Stomach (tissue), 9 donors: ENCODE results near the gene ADCY4. TPM values are rescaled to one million over a fixed set of nuclear protein-coding genes. Genes with fewer than 3 reads are reported as not detected.

Experiments
- DNase-seq, 2 donors: peaks; one replicate each; pipeline versions ENCODE4 v3.0.0 to v3.0.0-alpha.2; 2013 to 2019
- H3K27ac ChIP-seq, 5 donors: fragments of 200-600 bp in 4 of 5; sonication (generic) in 4 of 5; one replicate each; pipeline ENCODE4 v1.5.1; 2013 to 2019; ENCODE audit warnings: mild to moderate bottlenecking in 1 of 5, moderate library complexity in 1 of 5
- H3K27me3 ChIP-seq, 3 donors: fragments of 200-600 bp; sonication (generic); one replicate each; pipeline ENCODE4 v1.5.1; 2017 to 2019; ENCODE audit warnings: mixed run types in 1 of 3
- H3K36me3 ChIP-seq, 4 donors: fragments of 200-600 bp; sonication (generic); 1 replicate in 3 of 4; 2 replicates in 1 of 4; pipeline ENCODE4 v1.5.1; 2016 to 2019
- H3K4me1 ChIP-seq, 4 donors: fragments of 200-600 bp; sonication (generic); one replicate each; pipeline ENCODE4 v1.5.1; 2016 to 2019
- H3K4me3 ChIP-seq, 4 donors: fragments of 200-600 bp; sonication (generic) in 3 of 4; one replicate each; pipeline ENCODE4 v1.5.1; 2016 to 2019; ENCODE audit warnings: mild to moderate bottlenecking in 1 of 4
- H3K9me3 ChIP-seq, 4 donors: fragments of 200-600 bp; sonication (generic); one replicate each; pipeline ENCODE4 v1.5.1; 2016 to 2019
- CTCF ChIP-seq, 7 experiments: fragments of 450-650 bp in 4 of 7; fragments of 200-600 bp in 3 of 7; sonication (generic) in 3 of 7; IDR thresholded peaks; one replicate each; pipeline ENCODE4 v1.5.1; 2016 to 2019; ENCODE audit warnings: antibody characterized with exemption in 7 of 7, control low read depth in 2 of 7, mild to moderate bottlenecking in 1 of 7
- EP300 ChIP-seq: sonication (generic); formaldehyde crosslinking; IDR thresholded peaks from one replicate; pipeline ENCODE4 v1.6.1; 2017; ENCODE audit warnings: antibody characterized with exemption
- POLR2A ChIP-seq, 4 donors: fragments of 450-650 bp; IDR thresholded peaks; one replicate each; pipeline ENCODE4 v1.6.1; 2016; ENCODE audit warnings: antibody characterized with exemption in 4 of 4, control low read depth in 2 of 4, mild to moderate bottlenecking in 1 of 4, moderate library complexity in 1 of 4
- POLR2AphosphoS5 ChIP-seq, 3 donors: sonication (generic); formaldehyde crosslinking; IDR thresholded peaks; one replicate each; pipeline ENCODE4 v1.6.1; 2016; ENCODE audit warnings: antibody characterized with exemption in 3 of 3
- WGBS, 5 donors: extraction: QIAGEN DNeasy Blood & Tissue Kit in 3 of 5; methylation state at CpG; one replicate each; pipeline versions ENCODE4 v1.1.5 to v1.1.7; 2013 to 2018; 5-methylcytosine and 5-hydroxymethylcytosine counted together
- intact Hi-C: fragments of 100-400 bp; cut with DNase I; formaldehyde crosslinking; loops from one replicate; pipeline ENCODE4 v1.15.1; 2023; ENCODE audit warnings: low total_unique reads
- polyA plus RNA-seq, 3 donors: library from polyadenylated mRNA; stranded (reverse); fragments of 200-250 nt; gene quantifications; one replicate each; pipeline ENCODE4 v1.2.3, GENCODE V29; 2013
- total RNA-seq, 5 donors: library from RNA; depleted of rRNA; stranded (reverse); fragments of >200 nt; gene quantifications; one replicate each; pipeline versions ENCODE4 v1.1.0 to v1.2.3, GENCODE V29; 2014 to 2016
- donor health status: healthy with polysubstance abuse.
- donor health status: Bipolar disorder and iron deficiency.
- donor health status: healthy.

The ADCY4 gene
- total and polyA plus RNA-seq, 8 donors, result 15.2 to 118 (median 25.8) TPM

- H3K4me3 ChIP-seq, result no peak overlapping the region
- peaks cover 7 to 47% (median 14%) of the 10 kb centered on the region in 4 donors for H3K4me1 ChIP-seq
- H3K36me3 ChIP-seq, result no peaks in the 10 kb centered on the region
- peak overlapping the region in 1 of 5 donors; percentile 42 for H3K27ac ChIP-seq
- no peaks in the 10 kb centered on the region for H3K9me3 ChIP-seq
- WGBS, 5 donors, result 70 to 92% (median 83%) methylated on average over 2 of the region's 2 CpGs
- no peaks in the 10 kb centered on the region for H3K27me3 ChIP-seq
- TF ChIP-seq CTCF (IDR thresholded peaks at IDR 0.05) (no peak), POLR2AphosphoS5 (IDR thresholded peaks at IDR 0.05) (no peak), EP300 (no peak), POLR2A (IDR thresholded peaks at IDR 0.05) (no peak)
- intact Hi-C loops, result no loop called here
- no peak for DNase-seq
Observed at GRCh38 chr14:24327303-24327702, 7.6 kb downstream of the ADCY4 start.

GRCh38 chr14:24325963-24326362 lies 8.9 kb downstream of the ADCY4 start:
- no peak overlapping the region for H3K4me3 ChIP-seq
- no peak overlapping the region for H3K27ac ChIP-seq
- 79 to 89% (median 83%) methylated on average over 8 to 9 of the region's 9 CpGs for WGBS, 5 donors
- H3K4me1 ChIP-seq, result peaks cover 0 to 35% (median 4%) of the 10 kb centered on the region in 4 donors
- H3K27me3 ChIP-seq, result no peaks in the 10 kb centered on the region
- no peaks in the 10 kb centered on the region for H3K9me3 ChIP-seq
- no peak for TF ChIP-seq POLR2AphosphoS5 (IDR thresholded peaks at IDR 0.05)
- TF ChIP-seq EP300, result no peak
- TF ChIP-seq POLR2A (IDR thresholded peaks at IDR 0.05), result no peak
- no peak for TF ChIP-seq CTCF (IDR thresholded peaks at IDR 0.05)
- intact Hi-C loops, result no loop called here
- DNase-seq, result no peak
- H3K36me3 ChIP-seq, result peaks cover 0 to 5% (median 0%) of the 10 kb centered on the region in 4 donors

- intact Hi-C loops, result no loop called here
- Histone ChIP-seq H3K4me3 (no peak overlapping the region), H3K27me3 (no peaks in the 10 kb centered on the region), H3K36me3 (peaks cover 0 to 5% (median 0%) of the 10 kb centered on the region in 4 donors), H3K9me3 (no peaks in the 10 kb centered on the region), H3K4me1 (peaks cover 0 to 31% (median 4%) of the 10 kb centered on the region in 4 donors), H3K27ac (no peak overlapping the region)
- no peak for TF ChIP-seq POLR2A (IDR thresholded peaks at IDR 0.05)
- TF ChIP-seq EP300, result no peak
- TF ChIP-seq CTCF (IDR thresholded peaks at IDR 0.05), result no peak
- TF ChIP-seq POLR2AphosphoS5 (IDR thresholded peaks at IDR 0.05), result no peak
- 78 to 83% (median 80%) methylated on average over 5 of the region's 5 CpGs for WGBS, 5 donors
- no peak for DNase-seq
Observed at GRCh38 chr14:24325041-24325530, 9.8 kb downstream of the ADCY4 start.

- Histone ChIP-seq H3K36me3 (peaks cover 0 to 5% (median 0%) of the 10 kb centered on the region in 4 donors), H3K27me3 (peaks cover 0 to 9% (median 0%) of the 10 kb centered on the region in 3 donors), H3K4me1 (peaks cover 0 to 24% (median 4%) of the 10 kb centered on the region in 4 donors), H3K9me3 (no peaks in the 10 kb centered on the region), H3K4me3 (no peak overlapping the region), H3K27ac (no peak overlapping the region)
- no peak for DNase-seq
- TF ChIP-seq POLR2AphosphoS5 (IDR thresholded peaks at IDR 0.05) (no peak), EP300 (no peak), CTCF (IDR thresholded peaks at IDR 0.05) (no peak), POLR2A (IDR thresholded peaks at IDR 0.05) (no peak)
- intact Hi-C loops, result no loop called here
- WGBS, 5 donors, result 75 to 83% (median 77%) methylated on average over 5 to 6 of the region's 6 CpGs
Observed at GRCh38 chr14:24324024-24324423, 10.8 kb downstream of the ADCY4 start.
